RPMI8226 (cell line): ENCODE results near the gene UBE2O.

Experiments
- DNase-seq: peaks from one replicate; pipeline ENCODE4 v3.0.0-alpha.2; 2015

The UBE2O gene

DNA sequence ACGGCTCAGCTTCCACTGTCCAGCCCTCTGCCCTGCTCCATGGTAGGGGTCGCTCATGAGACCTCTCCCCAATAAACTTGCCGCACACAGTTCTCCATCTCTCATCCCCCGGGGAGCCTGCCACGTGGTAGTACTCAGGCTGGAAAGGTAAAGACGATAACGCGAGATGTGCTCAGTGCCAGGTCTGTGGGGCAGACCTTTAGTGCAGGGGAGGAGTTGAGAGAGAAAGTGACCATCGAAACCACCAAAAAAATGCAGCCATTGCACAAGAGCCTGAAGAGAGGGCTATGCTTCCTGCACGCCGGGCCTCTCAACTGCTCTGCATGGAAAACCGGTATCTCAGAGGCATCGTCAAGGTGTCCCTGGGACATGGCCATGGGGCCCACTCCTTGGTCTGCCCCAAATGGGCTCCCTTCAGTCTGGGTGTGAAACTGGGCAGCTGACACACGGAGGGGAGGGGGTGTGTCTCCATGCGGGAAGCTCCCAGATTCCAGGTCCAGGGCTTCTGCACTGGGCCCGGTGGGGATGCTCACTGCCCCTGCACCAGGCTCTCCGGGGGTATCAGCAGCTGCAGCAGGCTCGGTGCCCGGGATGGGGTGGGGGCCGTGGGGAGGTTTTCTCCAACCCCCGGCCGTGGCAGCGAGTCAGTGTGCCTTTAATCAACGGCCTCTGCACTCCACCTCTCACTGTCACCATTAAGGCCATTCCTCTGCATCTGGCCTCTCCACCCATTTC lies 9.8 kb upstream of the UBE2O start:
- DNase-seq, result no peak

DNA sequence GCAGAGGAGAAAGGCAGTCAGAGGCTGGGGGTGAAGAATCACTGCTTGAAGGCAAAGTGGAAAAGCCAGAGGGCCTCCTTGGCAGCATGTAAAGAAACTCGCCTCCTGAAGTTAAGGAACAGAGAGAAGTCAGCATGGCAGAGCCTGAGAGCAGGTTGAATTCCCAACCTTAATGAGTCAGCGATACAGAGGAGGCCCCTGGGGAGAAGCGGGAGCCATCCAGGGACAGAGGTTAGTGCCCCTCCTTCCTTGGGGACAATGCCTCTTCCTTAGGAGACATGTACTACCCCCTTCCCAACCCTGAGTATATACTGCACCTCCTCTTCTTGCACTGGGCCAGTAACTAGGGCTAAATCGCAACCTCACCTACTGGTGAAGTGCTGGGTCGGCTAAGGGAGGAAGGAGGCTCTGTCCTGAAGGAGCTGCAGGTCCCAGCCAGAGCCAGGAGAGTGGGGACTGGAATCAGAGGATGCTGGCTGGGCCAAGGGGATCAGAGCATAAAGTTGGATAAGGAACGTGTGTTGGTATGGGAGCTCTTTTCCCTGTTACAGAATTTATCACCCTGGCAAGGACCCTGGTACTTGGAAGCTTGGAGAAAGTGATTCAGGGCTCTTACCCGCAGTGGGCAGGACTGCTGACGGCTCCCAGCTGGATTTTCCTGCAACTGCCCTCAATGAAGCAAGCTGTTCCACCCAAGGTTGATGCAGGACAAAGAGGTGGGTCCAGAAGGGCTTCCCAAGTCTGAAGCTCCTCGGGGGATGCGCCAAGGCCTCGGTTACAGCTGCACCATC lies 9.0 kb upstream of the UBE2O start:
- no peak for DNase-seq

DNA sequence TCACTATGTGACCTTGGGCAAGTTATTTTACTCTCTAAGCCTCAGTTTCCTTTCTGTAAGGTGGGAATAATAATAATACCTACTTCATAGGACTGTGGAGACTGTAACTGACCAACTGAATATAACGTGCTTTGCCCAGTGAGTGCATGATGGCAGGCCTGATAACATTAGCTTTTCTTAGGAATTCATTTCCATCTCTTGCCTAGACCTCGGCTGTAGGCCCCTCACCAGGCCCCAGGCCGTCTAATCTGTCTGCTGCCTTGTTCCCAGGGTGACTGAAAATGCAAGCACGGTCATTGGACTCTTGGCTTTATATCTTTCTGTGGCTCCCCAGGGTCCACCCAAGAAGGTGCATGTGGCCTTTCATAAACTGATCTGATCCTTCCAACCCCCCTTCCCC lies 6.7 kb upstream of the UBE2O start:
- DNase-seq, result no peak

GRCh38 chr17:76458580-76459490 lies 5.9 kb upstream of the UBE2O start:
- DNase-seq, result peak; percentile 82

DNA sequence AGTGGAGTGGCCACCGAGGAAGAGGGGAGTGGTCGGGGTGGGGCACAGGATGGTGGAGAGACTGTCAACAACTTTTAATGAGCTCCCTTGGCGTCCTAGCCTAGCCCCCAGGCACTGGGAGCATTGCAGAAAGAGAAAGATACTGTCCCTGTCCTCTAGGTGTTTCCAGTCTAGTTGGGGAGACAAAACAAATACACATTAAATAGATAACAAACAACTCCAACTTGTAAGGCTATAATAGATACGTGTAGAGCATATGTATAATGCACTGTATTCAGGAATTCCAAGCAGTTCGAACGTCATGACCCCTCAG lies 435 bp upstream of the UBE2O start:
- DNase-seq, result no peak

- peak; percentile 28 for DNase-seq
Measured at GRCh38 chr17:76452127-76452659, 759 bp downstream of the UBE2O start.

- no peak for DNase-seq
Measured at GRCh38 chr17:76451506-76451905, 1.4 kb downstream of the UBE2O start.

DNA sequence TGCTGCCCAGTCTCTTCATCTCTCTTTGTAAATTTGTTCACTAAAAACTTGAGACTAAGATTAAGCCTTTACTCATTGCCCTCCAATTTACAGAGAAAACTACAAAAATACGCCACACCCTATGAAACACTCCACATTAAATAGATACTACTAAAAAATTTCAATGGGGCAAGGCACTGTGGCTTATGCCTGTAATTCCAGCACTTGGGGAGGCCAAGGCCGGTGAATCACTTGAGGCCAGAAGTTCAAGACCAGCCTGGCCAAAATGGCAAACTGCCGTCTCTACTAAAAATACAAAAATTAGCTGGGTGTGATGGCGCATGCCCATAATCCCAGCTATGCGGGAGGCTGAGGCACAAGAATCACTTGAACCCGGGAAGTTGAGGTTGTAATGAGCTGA lies 3.8 kb downstream of the UBE2O start:
- no peak for DNase-seq

- DNase-seq, result no peak
Measured at GRCh38 chr17:76447931-76448652, 4.9 kb downstream of the UBE2O start.

- no peak for DNase-seq
Measured at GRCh38 chr17:76446449-76447231, 6.3 kb downstream of the UBE2O start.

GRCh38 chr17:76445697-76446448 lies 7.1 kb downstream of the UBE2O start:
- DNase-seq, result no peak

DNA sequence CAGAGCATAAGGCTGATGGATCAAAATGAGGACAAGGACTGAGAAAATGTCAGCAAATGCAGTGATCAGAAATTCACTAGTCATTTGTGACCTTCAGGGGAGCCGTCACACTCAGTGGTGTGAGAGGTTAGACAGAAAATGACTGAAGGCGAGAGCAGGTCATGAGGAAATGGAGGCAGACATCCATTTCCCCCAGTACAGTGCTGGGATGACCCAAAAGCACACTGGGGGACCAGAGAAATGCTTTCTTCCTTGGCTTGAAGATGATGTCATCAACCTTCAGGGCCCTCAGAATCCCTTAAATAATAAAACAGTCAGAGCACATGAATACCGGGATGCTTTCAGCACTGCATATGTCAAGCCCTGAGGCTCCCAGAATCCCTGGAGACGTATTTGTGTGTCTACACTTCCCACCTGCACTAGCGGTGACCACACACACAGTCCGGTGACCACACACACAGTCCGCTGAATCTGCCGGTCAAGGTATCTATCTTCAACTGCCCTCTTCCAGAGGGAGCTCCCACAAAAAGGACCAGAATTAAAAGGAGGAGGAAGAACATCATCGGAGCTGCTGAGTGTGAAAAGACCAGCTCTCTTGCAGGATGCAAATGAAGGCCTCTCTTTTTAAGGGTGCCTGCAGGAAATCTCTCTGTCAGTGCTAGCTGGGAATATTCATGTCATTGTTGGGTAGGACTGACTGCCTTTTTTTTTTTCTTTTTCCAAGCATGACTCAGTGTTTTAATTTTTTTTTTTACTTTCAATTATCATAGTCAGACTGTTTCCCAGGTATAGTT lies 8.2 kb downstream of the UBE2O start:
- DNase-seq, result no peak

- no peak for DNase-seq
Measured at GRCh38 chr17:76442341-76443338, 10.3 kb downstream of the UBE2O start.

DNA sequence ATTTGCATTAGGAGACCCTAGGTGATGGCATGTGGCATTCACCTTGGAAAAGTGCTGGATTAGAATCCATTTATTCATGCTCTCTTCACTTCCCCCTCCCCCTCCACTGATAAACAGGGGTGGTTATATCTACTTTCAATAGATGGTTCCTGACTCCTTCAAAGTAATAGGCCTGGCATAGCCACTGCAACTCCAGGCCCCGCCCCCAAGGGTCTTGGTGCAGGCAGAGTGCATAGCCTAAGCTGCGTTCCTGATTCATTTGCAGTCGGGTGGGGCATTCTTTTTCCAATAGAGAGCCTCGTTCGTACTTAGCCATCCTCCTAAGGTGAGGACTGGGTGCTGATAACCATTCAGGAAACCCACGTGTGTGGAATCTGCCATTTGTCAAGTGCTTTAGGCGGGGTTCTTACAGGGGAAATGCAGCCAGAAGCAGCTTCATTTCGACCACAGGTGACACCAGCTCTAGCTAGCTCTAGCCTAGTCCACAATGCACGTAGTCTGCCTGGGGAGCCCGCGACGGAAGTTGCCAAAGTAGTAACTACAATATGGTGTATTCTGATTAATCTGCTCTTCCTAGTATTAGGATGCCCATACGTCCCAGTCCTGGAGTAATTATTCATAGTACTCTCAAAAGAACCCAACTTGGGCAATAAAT lies 11.1 kb downstream of the UBE2O start:
- no peak for DNase-seq

DNA sequence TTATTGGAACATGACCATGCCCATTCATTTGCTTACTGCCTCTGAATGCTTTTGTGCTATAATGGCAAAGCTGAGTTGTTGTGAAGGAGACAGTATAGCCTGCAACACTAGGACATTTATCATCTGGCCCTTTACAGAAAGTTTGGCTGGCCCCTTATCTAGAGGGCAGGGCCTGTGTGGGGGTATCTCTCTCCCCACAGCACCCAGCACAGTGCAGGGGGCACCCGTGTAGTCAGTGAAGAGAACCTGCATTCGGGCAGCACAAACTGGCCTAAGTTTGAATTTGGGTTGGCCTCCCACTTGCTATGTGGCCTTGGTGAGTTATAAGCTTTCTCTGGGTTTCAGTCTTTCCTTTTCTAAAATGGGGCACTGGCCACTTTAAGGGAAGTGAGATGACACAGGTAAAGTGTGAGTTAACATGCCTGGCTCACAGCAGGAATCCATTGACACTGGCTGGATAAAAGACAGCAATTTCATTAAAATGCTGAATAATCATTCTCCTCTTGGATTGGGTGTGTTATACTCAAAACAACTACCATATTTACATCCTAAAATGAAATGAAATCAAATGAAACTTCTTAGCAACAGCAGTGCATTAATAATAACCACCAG lies 12.1 kb downstream of the UBE2O start:
- no peak for DNase-seq

DNA sequence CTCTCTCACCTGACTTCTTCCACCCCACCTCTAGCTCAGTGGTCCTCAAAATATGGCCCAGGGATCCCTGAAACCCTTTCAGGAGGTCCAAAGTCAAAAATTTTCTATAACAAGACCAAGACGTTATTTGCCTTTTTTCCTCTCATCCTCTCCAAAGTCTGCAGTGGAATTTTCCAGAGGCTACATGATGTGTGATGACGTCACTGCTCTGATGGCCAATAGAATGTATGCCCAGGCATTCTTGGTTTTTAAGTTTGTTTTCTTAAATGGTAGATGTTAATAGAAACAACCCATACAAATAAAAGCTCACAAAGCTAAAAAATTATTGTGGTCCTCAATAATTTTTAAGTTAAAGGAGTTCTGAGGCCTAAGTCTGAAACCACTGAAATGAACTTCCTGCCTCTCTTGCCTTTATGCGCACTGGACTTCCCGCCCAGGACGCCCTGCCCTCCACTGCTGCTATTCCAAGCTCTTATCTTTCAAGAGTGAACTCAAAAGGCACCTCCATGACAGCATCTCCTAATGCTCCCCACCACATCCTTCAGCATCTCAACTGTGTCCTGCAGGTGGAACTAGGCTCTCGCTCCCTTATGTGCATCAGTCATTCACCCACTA lies 13.5 kb downstream of the UBE2O start:
- DNase-seq, result no peak

DNA sequence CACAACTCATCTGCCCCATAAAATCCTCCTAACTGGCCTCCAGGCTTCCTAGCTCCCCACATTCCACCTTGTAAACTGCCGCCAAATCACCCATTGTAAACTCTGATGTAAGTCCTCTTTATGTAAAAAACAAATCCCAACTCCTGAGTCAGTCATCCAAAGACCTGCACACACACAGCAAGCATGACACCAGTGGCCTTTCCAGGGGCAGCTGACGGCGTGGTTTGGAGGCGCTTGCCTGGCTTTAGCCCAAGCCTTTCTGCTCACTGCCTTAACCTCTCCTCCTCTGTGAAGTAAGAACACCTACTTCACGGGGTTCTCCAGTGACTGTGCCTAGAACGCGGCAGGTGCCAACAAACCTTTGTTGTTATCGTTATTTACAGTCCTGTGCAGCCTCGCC lies 14.0 kb downstream of the UBE2O start:
- no peak for DNase-seq
